Glomerular endothelial cell (primary cell): ENCODE measurements around the gene SCGB1D4. TPM values are rescaled to one million over a fixed set of nuclear protein-coding genes. Genes with fewer than 3 reads are reported as not detected.
"Not testable (repeated sequence)": the region's sequence is repeated elsewhere in the genome, so short reads cannot be mapped to it uniquely, and the experiment has no call there.

Source experiments
- DNase-seq: peaks from one replicate; pipeline ENCODE4 v3.0.0-alpha.2; 2011; ENCODE audit warnings: low read depth, low spot score; ENCODE audit errors: extremely low read depth
- total RNA-seq: library from RNA; depleted of rRNA; stranded (reverse); fragments of >200 nt; gene quantifications from 2 replicates; pipeline ENCODE4 v1.2.3, GENCODE V29; 2015

Gene SCGB1D4
- not detected in 2 replicates for total RNA-seq

- no peak for DNase-seq
Measured at GRCh38 chr11:62298975-62299374, at the start of gene SCGB1D4. TSS of gene SCGB1D4 (minus strand) at chr11:62299075. CDS start at chr11:62299010, 65 bp downstream.

GRCh38 chr11:62345861-62346260 lies 47.0 kb upstream of the SCGB1D4 start:
- DNase-seq: no peak

- DNase-seq: no peak
Measured at GRCh38 chr11:62344210-62344609, 45.3 kb upstream of the SCGB1D4 start.

GRCh38 chr11:62343646-62344190 lies 44.8 kb upstream of the SCGB1D4 start:
- DNase-seq: not testable (repeated sequence)

GRCh38 chr11:62341588-62341987 lies 42.7 kb upstream of the SCGB1D4 start:
- no peak for DNase-seq

GRCh38 chr11:62340269-62340901 lies 41.5 kb upstream of the SCGB1D4 start:
- DNase-seq: no peak

GRCh38 chr11:62338218-62338617 lies 39.3 kb upstream of the SCGB1D4 start:
- no peak for DNase-seq

GRCh38 chr11:62337303-62338181 lies 38.7 kb upstream of the SCGB1D4 start, which contains the start of gene ASRGL1:
TSS of gene ASRGL1 (plus strand) at chr11:62337448. CDS start at chr11:62337978, 530 bp downstream.
- no peak for DNase-seq

GRCh38 chr11:62336949-62337302 lies 38.1 kb upstream of the SCGB1D4 start:
- DNase-seq: not testable (repeated sequence)

GRCh38 chr11:62333768-62334167 lies 34.9 kb upstream of the SCGB1D4 start:
- no peak for DNase-seq

GRCh38 chr11:62331264-62331663 lies 32.4 kb upstream of the SCGB1D4 start:
- DNase-seq: not testable (repeated sequence)

- DNase-seq: not testable (repeated sequence)
Measured at GRCh38 chr11:62327541-62327940, 28.7 kb upstream of the SCGB1D4 start.

- not testable (repeated sequence) for DNase-seq
Measured at GRCh38 chr11:62326719-62327118, 27.8 kb upstream of the SCGB1D4 start.

GRCh38 chr11:62325781-62326180 lies 26.9 kb upstream of the SCGB1D4 start:
- not testable (repeated sequence) for DNase-seq

- no peak for DNase-seq
Measured at GRCh38 chr11:62324731-62325556, 26.1 kb upstream of the SCGB1D4 start.

GRCh38 chr11:62322524-62322923 lies 23.6 kb upstream of the SCGB1D4 start:
- DNase-seq: no peak

GRCh38 chr11:62315431-62315830 lies 16.6 kb upstream of the SCGB1D4 start:
- no peak for DNase-seq

- no peak for DNase-seq
Measured at GRCh38 chr11:62309991-62310390, 11.1 kb upstream of the SCGB1D4 start.

- DNase-seq: no peak
Measured at GRCh38 chr11:62307950-62308349, 9.1 kb upstream of the SCGB1D4 start.

GRCh38 chr11:62306227-62306626 lies 7.4 kb upstream of the SCGB1D4 start:
- DNase-seq: no peak

- no peak for DNase-seq
Measured at GRCh38 chr11:62295504-62295903, 3.4 kb downstream of the SCGB1D4 start.
